C4-2B (cell line): ENCODE data around the gene EBF3.

Source experiments
- H3K27ac ChIP-seq: fragments of 450-650 bp; 2 replicates; pipeline ENCODE4 v1.5.1; 2017
- ZFX ChIP-seq: fragments of 450-650 bp; IDR thresholded peaks from 2 replicates; pipeline ENCODE4 v1.6.1; 2017
- TF ChIP-seq, protein P1 (sequence below): fragments of 450-650 bp; conservative IDR thresholded peaks from 2 replicates; pipeline ENCODE4 v1.5.1; 2017; ENCODE audit warnings: mild to moderate bottlenecking

Gene EBF3

DNA sequence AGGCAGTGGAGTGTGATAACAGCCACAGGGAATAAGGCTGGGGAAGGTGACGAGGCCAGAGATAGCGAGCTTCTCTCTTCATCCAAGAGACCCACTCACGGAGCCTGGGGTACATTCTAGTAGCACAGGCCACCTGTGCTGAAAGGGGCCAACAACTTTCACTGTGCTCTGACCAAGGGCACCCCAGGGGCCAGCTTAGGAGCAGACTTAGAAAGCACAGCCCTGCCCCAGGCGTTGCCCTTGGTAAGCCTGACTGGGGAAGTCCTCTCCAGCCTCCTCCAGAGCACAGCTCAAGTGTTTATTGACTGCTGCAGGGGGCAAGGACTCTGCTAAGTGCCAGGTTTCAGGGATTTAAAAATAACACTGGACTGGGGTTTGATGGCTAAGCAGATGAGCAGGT is 44.7 kb downstream of the EBF3 start:
- TF ChIP-seq, protein P1, sequence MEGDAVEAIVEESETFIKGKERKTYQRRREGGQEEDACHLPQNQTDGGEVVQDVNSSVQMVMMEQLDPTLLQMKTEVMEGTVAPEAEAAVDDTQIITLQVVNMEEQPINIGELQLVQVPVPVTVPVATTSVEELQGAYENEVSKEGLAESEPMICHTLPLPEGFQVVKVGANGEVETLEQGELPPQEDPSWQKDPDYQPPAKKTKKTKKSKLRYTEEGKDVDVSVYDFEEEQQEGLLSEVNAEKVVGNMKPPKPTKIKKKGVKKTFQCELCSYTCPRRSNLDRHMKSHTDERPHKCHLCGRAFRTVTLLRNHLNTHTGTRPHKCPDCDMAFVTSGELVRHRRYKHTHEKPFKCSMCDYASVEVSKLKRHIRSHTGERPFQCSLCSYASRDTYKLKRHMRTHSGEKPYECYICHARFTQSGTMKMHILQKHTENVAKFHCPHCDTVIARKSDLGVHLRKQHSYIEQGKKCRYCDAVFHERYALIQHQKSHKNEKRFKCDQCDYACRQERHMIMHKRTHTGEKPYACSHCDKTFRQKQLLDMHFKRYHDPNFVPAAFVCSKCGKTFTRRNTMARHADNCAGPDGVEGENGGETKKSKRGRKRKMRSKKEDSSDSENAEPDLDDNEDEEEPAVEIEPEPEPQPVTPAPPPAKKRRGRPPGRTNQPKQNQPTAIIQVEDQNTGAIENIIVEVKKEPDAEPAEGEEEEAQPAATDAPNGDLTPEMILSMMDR, result no peak
- TF ChIP-seq ZFX, result no peak
- no peak overlapping the region for H3K27ac ChIP-seq

DNA sequence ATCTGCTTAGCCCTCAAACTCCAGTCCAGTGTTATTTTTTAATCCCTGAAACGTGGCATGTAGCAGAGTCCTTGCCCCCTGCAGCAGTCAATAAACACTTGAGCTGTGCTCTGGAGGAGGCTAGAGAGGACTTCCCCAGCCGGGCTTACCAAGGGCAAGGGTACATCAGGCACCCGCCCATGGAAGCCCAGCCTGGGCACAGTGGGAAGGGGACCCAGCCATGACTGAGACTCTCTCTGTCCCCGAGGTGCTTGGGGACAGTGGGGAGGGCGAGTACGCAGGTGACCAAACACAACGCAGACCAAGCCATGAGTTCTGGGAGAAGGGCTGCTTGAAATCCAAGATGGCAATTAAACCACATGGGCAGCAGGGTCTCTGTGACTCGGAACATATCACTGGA is 45.2 kb downstream of the EBF3 start:
- TF ChIP-seq, protein P1, result no peak
- TF ChIP-seq ZFX, result no peak

DNA sequence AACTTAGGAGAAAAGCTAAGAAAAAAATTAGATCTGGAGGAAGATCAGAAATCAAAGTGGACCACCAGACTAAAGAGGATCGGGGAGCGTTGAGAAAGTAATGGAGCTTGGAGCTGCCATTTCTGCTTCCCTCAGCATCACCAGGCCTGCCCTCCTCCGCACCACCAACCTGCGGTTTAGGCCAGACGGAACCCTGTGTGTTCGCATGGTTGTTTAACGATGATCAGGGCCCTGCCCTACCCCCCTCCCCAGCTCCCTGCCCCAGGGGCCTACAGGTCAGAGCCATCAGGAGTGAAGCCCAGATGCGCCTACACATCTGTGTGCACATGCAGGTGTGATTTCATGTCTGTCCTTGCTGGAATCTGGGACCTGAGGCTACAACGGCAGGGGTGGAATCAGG is 45.7 kb downstream of the EBF3 start:
- H3K27ac ChIP-seq, result no peak overlapping the region
- TF ChIP-seq ZFX, result no peak
- TF ChIP-seq, protein P1, result no peak

More for the DNA sequence above, 45.2 kb downstream of the EBF3 start:
- no peak overlapping the region for H3K27ac ChIP-seq

DNA sequence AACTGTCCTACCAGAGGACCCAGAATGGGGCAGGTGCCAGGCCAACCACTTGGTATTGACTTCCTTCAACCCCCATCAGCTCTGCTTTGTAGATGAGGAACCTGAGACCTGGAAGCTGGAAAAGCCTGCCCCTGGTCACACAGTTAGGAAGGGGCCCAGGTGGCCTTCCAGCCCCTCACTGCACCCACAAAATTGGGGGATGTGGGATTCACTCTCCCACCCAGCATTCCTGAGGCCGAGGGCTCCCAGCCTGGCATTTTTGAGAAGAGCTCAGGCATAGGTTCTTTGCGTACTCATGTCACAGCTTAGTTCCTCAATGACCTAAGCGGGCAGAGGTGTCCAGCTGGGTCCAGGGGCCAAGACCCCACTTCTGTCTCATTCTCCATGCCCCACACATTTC is 46.1 kb downstream of the EBF3 start:
- no peak for TF ChIP-seq ZFX
- TF ChIP-seq, protein P1, result no peak
- H3K27ac ChIP-seq, result no peak overlapping the region

DNA sequence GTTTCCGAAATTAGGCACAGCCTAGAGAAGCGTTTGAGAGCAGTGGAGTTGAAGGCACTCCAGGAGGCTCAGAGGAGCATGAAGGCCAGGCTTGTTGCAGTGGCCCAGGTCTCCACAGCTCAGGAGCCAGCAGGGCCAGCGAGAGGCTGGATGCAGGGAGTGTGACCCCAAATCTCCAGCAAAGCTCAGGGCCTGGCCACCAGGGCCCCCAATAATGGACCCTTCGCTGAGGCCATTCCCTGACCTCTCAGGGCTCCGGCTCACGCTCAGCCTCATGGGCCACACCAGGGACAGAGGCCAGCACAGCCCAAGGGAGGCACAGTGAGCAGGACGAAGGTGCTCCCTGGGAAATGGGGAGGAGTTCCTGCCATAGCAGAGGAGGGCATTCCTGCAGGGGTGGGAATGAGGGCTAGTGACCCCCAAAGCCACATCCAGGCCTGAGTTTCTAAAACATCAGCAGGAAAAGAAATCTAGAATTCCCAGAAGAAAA is 47.5 kb downstream of the EBF3 start:
- H3K27ac ChIP-seq, result no peak overlapping the region
- TF ChIP-seq, protein P1, result no peak
- no peak for TF ChIP-seq ZFX

DNA sequence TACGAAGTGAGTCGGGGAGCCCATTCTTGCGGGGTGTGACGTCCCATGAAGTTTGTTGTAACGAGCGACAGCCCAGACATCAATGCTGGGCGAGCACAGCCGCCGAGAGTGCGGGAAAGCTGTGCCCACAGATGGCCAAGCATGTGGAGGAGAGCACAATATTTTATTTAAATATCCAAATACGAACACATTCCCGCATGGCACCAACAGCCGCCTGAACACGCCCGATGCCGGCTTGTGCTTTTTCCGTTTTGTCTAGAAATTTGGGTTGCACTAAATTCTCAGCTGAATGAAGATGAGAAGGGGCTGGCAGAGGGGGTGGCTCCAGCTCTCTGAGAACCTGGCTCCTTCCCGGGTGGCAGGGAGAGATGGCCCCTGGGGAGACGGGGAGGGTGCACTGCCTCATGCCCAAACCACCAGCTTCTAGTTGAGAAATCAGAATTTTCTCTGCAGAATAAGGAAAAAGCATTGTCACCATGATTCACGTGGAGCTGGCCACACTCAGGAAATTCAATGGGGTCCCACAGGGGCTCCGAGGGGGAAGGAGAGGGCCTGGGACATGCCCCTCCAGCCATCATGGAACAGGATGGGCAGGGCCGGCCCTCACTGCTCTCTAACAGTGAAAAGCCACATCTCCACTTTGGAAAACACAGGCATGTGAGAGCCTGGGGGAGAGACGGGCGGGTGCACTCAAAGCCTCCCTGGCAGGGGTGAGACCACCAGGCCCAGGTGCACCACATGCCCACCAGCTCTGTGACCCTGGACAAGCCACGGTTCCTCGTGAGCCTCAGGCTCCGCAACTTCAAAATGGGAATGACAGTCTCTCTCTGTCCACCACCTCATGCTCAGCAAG is 48.3 kb downstream of the EBF3 start:
- TF ChIP-seq, protein P1, result no peak
- no peak for TF ChIP-seq ZFX
- H3K27ac ChIP-seq, result no peak overlapping the region

DNA sequence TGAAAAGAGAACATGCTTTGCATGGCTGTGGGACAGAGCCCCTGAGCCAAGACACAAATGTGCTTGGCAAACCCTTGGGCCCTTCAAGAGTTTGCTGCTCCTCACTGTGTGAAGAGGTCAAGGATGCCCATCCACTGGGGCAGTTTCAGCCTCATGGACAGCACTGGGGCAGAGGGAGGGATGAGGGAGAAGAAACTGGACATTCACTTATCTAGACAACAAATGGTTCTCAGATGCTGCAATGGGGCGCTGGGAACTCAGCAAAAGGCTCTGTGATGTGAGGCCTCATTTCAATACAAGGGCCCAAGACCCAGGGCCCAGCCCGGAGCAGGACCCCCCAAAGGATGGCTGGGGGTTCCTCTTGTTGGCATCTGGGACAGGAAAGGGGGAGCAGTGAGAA is 49.1 kb downstream of the EBF3 start:
- H3K27ac ChIP-seq, result no peak overlapping the region
- TF ChIP-seq, protein P1, result no peak
